GM12865 (cell line): ENCODE measurements around the gene ZNF396.
A peak's percentile ranks its signal among the peaks of the same experiment; 100 is the strongest.

Source experiments
- DNase-seq: peaks from one replicate; pipeline ENCODE4 v3.0.0; 2010; ENCODE audit warnings: low read depth
- H3K4me3 ChIP-seq: 2 replicates; pipeline ENCODE4 v1.5.1; 2011; ENCODE audit warnings: mild to moderate bottlenecking, low read depth, low read length, control low read depth
- CTCF ChIP-seq: IDR thresholded peaks from 2 replicates; pipeline ENCODE4 v1.5.1; 2011; ENCODE audit warnings: low read length, control low read depth, low read depth, inconsistent platforms; ENCODE audit not compliant: insufficient read depth; ENCODE audit errors: missing control alignments

ZNF396 gene

GRCh38 chr18:35344736-35345459 lies 32.2 kb downstream of the ZNF396 start:
- TF ChIP-seq CTCF, result no peak
- H3K4me3 ChIP-seq, result peak overlapping the region; percentile 95
- peak; percentile 9 for DNase-seq

- TF ChIP-seq CTCF, result no peak
- DNase-seq, result peak; percentile 95
These were observed 33.0 kb downstream of the ZNF396 start, which contains the start of gene ZNF24 for GRCh38 chr18:35343936-35344735. Gene ZNF24 (minus strand): TSS chr18:35344420. CDS start chr18:35340650, 3,770 bp downstream.

GRCh38 chr18:35343488-35343935 lies 33.6 kb downstream of the ZNF396 start:
- no peak for TF ChIP-seq CTCF
- peak overlapping the region; percentile 95 for H3K4me3 ChIP-seq
- no peak for DNase-seq

More at GRCh38 chr18:35343936-35344735, 33.0 kb downstream of the ZNF396 start, which contains the start of gene ZNF24:
- H3K4me3 ChIP-seq, result peak within 1 kb of the TSS; percentile 95

- no peak overlapping the region for H3K4me3 ChIP-seq
- no peak for DNase-seq
- no peak for TF ChIP-seq CTCF
These were observed 39.9 kb downstream of the ZNF396 start for GRCh38 chr18:35337286-35337685.

- no peak for TF ChIP-seq CTCF
- no peak overlapping the region for H3K4me3 ChIP-seq
- DNase-seq, result no peak
These were observed 41.3 kb downstream of the ZNF396 start for GRCh38 chr18:35335866-35336265.

GRCh38 chr18:35334821-35335220 lies 42.3 kb downstream of the ZNF396 start:
- no peak for DNase-seq
- no peak for TF ChIP-seq CTCF

More at GRCh38 chr18:35334821-35335220, 42.3 kb downstream of the ZNF396 start:
- no peak overlapping the region for H3K4me3 ChIP-seq
